Parathyroid adenoma (tissue), 2 donors: ENCODE data around the gene RNF227.
A peak's percentile ranks its signal among the peaks of the same experiment; 100 is the strongest.

ENCODE experiments used
- H2AFZ ChIP-seq: fragments of 300-600 bp; sonication (generic); one replicate; pipeline ENCODE4 v1.7.0; 2017; ENCODE audit warnings: antibody characterized with exemption, mild to moderate bottlenecking
- H3K27ac ChIP-seq: fragments of 300-600 bp; sonication (generic); one replicate; pipeline ENCODE4 v1.7.0; 2017
- H3K27me3 ChIP-seq: fragments of 300-600 bp; sonication (generic); one replicate; pipeline ENCODE4 v1.7.0; 2017; ENCODE audit warnings: low read length; ENCODE audit not compliant: control insufficient read depth, insufficient read depth
- H3K36me3 ChIP-seq: fragments of 300-600 bp; sonication (generic); one replicate; pipeline ENCODE4 v1.7.0; 2017; ENCODE audit warnings: low read length; ENCODE audit not compliant: control insufficient read depth, insufficient read depth
- H3K4me1 ChIP-seq: fragments of 300-600 bp; sonication (generic); one replicate; pipeline ENCODE4 v1.7.0; 2017; ENCODE audit warnings: control low read depth
- H3K4me2 ChIP-seq: fragments of 300-600 bp; sonication (generic); one replicate; pipeline ENCODE4 v1.7.0; 2017; ENCODE audit warnings: low read length
- H3K4me3 ChIP-seq: fragments of 300-600 bp; sonication (generic); one replicate; pipeline ENCODE4 v1.7.0; 2017; ENCODE audit warnings: low read depth, low read length
- H3K79me2 ChIP-seq: fragments of 300-600 bp; sonication (generic); one replicate; pipeline ENCODE4 v1.7.0; 2017; ENCODE audit warnings: control low read depth
- H3K9ac ChIP-seq: fragments of 300-600 bp; sonication (generic); one replicate; pipeline ENCODE4 v1.7.0; 2017; ENCODE audit warnings: mild to moderate bottlenecking
- H3K9me3 ChIP-seq: fragments of 300-600 bp; sonication (generic); one replicate; pipeline ENCODE4 v1.7.0; 2017; ENCODE audit warnings: low read length; ENCODE audit not compliant: control insufficient read depth
- TF ChIP-seq, protein P1 (sequence below): fragments of 300-600 bp; sonication (generic); IDR thresholded peaks from one replicate; pipeline ENCODE4 v1.7.0; 2017; ENCODE audit warnings: antibody characterized with exemption, mild to moderate bottlenecking
- donor health status: primary hyperparathyroidism.

The RNF227 gene

DNA sequence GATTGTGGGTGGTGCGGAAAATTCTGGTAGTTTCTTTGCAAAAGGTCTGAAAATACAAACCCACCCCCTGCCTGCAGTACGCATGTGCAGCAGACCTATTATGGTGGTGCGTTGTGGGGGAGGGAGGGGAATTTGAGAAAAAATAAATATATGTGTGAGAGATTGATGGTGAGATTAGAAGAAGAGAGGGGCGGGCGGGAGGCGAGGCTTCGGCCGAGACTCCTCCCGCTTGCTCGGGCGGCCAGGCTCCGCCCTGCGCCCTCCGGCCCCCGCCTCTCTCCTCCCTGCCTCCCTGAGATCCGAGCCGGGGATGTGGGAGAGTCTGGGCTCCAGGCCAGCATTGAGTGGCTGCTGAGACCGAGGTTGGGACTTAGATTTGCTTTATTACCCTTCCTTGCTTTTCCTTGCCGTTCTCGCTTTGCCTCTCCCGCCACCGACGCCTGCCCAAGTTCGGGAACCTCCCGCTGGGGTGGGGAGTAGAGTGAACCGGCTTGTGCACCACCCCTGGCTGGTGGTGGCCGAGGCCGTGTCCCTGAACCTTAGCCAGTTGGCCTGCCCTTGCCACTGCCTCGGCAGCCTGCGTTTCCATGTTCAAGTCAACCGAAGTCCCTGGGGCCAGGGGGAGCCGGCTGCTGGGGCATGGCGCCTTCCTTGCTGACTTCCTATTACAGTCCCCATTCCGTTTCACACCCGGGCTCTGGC is 28.5 kb downstream of the RNF227 start:
- H3K27me3 ChIP-seq: no peaks in the 10 kb centered on the region
- H3K36me3 ChIP-seq: no peaks in the 10 kb centered on the region
- H3K27ac ChIP-seq: peak overlapping the region; percentile 85
- peak overlapping the region; percentile 68 for H2AFZ ChIP-seq
- peaks cover 5% of the 10 kb centered on the region for H3K79me2 ChIP-seq
- peak overlapping the region; percentile 99 for H3K4me2 ChIP-seq
- peak overlapping the region; percentile 81 for H3K4me3 ChIP-seq
- peaks cover 28% of the 10 kb centered on the region for H3K4me1 ChIP-seq
- no peak overlapping the region for H3K9ac ChIP-seq
- H3K9me3 ChIP-seq: no peaks in the 10 kb centered on the region
- TF ChIP-seq, protein P1, sequence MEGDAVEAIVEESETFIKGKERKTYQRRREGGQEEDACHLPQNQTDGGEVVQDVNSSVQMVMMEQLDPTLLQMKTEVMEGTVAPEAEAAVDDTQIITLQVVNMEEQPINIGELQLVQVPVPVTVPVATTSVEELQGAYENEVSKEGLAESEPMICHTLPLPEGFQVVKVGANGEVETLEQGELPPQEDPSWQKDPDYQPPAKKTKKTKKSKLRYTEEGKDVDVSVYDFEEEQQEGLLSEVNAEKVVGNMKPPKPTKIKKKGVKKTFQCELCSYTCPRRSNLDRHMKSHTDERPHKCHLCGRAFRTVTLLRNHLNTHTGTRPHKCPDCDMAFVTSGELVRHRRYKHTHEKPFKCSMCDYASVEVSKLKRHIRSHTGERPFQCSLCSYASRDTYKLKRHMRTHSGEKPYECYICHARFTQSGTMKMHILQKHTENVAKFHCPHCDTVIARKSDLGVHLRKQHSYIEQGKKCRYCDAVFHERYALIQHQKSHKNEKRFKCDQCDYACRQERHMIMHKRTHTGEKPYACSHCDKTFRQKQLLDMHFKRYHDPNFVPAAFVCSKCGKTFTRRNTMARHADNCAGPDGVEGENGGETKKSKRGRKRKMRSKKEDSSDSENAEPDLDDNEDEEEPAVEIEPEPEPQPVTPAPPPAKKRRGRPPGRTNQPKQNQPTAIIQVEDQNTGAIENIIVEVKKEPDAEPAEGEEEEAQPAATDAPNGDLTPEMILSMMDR: no peak

DNA sequence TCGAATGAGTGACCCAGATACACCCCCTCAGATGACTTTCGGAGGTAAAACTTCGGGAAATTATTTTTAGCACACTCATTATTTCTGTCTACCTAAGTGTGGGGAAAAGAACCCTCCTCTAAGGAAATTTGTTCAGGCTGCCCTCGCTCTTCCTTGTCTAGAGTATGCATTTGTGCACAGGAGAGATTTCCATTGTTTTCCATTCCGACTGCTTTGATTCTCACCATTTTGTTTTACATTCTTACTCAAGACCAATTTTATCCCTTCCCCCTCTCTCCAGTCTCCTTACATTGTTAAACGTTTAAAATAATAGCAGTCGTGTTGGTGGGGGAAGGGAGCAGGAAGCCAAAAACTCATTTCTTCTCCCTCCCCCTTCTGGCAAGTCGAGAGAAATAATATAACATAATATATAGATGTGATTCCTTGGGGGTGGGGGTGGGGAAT is 29.0 kb downstream of the RNF227 start:
- H3K36me3 ChIP-seq: no peaks in the 10 kb centered on the region
- H3K4me3 ChIP-seq: peak overlapping the region; percentile 81
- peak overlapping the region; percentile 68 for H2AFZ ChIP-seq
- H3K9ac ChIP-seq: no peak overlapping the region
- peaks cover 5% of the 10 kb centered on the region for H3K79me2 ChIP-seq
- no peaks in the 10 kb centered on the region for H3K9me3 ChIP-seq
- H3K27ac ChIP-seq: peak overlapping the region; percentile 85
- peaks cover 32% of the 10 kb centered on the region for H3K4me1 ChIP-seq
- H3K4me2 ChIP-seq: peak overlapping the region; percentile 99
- TF ChIP-seq, protein P1: no peak
- no peaks in the 10 kb centered on the region for H3K27me3 ChIP-seq

DNA sequence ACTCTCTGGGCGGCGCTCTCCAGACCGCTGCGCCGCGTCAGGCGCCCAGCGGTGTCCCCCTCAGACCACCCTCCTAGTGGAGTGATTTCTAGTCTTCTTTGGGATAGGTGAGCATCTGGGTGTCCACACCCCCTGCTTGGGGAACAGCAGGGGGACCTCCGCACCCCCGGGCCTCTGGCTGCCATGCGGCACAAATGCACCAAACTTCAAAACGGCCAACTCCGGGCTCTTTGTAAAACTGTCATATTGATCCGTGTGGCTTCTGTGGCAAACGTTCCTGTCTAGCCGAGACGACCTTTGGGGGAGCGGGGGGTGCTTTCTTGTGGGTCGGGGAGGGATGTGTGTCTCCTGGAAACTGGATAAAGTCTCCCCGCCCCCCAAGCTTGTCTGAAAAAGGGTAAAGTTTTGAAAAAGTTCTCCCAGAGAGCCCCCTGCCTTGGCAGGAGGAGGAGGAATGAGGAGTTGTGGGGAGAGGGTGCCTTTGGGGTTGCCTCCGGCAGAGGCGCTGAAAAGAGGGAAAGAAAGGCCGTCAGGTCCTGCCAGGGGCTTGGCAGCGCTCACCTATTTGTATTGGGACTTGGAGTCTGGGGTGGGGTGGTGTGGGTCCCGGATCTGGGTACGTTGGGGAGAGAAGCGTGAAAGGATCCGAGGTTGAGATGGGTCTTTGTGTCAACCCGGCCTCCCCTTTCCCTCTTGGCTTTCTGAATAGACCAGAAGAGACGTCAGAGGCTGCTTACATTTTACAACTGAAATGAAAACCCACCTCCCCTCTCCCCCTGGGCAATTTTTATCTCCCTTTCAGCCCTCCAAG is 29.7 kb downstream of the RNF227 start:
- peaks cover 5% of the 10 kb centered on the region for H3K79me2 ChIP-seq
- peak overlapping the region; percentile 68 for H2AFZ ChIP-seq
- TF ChIP-seq, protein P1: no peak
- H3K36me3 ChIP-seq: no peaks in the 10 kb centered on the region
- H3K4me3 ChIP-seq: peak overlapping the region; percentile 81
- H3K9ac ChIP-seq: peak overlapping the region; percentile 48
- H3K27me3 ChIP-seq: no peaks in the 10 kb centered on the region
- peak overlapping the region; percentile 99 for H3K4me2 ChIP-seq
- H3K4me1 ChIP-seq: peaks cover 33% of the 10 kb centered on the region
- H3K9me3 ChIP-seq: no peaks in the 10 kb centered on the region
- H3K27ac ChIP-seq: peak overlapping the region; percentile 85

DNA sequence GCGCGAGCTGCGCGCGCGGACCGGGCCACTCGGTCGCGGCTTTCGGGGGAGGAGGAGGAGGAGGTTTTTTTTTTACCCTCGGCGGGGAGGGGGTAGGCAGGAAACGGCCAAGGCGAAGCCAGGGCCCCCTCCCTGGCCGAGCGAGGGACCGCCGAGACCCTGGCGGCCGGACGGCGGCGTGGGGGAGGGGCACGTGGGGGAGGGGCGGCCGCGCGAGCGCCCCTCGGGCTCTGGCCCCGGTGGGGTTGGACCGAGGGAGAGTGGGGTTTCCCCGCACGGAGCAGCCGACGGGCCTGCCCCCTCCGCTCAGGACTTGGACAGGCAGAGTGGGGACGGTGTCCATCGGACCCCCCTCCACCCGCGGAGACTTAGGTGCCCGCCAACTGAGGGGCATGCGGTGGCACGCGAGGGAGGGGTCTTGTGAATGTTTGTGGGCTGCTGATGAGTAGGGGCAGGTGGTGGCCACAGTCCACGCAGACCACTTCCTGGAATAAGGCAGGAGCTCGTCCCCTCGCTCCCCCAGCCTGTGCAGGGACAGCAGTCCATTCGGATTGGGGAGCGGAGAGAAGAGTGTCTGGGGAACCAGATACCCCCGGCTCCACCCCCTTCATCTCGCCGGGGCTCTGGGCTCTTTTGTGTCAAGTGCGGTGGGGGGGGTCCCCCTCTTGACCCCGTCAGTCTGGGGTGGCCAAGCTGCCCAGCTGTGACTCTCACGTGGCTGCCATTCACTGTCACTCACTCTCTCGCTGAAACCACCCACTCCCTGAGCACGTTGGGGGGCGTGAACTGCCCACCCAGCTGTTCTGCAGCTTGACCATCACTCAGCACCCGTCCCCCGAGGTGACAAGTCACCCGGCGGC is 30.5 kb downstream of the RNF227 start:
- Histone ChIP-seq H3K27ac (peak overlapping the region; percentile 85), H3K9ac (peak overlapping the region; percentile 48), H3K36me3 (no peaks in the 10 kb centered on the region), H3K9me3 (no peaks in the 10 kb centered on the region), H3K79me2 (no peaks in the 10 kb centered on the region), H3K4me2 (peak overlapping the region; percentile 99), H3K4me3 (peak overlapping the region; percentile 81), H3K27me3 (no peaks in the 10 kb centered on the region), H3K4me1 (peaks cover 33% of the 10 kb centered on the region), H2AFZ (peak overlapping the region; percentile 68)
- TF ChIP-seq, protein P1: no peak
